22Rv1 (cell line): ENCODE measurements around the gene EIF2S2.

Experiments used
- H3K27ac ChIP-seq: fragments of 450-650 bp; 2 replicates; pipeline ENCODE4 v1.5.1; 2017
- ZFX ChIP-seq: fragments of 450-650 bp; IDR thresholded peaks from 2 replicates; pipeline ENCODE4 v1.6.1; 2017; ENCODE audit warnings: antibody characterized with exemption, borderline replicate concordance
- TF ChIP-seq, protein P1 (sequence below): fragments of 450-650 bp; IDR thresholded peaks from 2 replicates; pipeline ENCODE4 v1.5.1; 2017; ENCODE audit warnings: mild to moderate bottlenecking

EIF2S2 gene

DNA sequence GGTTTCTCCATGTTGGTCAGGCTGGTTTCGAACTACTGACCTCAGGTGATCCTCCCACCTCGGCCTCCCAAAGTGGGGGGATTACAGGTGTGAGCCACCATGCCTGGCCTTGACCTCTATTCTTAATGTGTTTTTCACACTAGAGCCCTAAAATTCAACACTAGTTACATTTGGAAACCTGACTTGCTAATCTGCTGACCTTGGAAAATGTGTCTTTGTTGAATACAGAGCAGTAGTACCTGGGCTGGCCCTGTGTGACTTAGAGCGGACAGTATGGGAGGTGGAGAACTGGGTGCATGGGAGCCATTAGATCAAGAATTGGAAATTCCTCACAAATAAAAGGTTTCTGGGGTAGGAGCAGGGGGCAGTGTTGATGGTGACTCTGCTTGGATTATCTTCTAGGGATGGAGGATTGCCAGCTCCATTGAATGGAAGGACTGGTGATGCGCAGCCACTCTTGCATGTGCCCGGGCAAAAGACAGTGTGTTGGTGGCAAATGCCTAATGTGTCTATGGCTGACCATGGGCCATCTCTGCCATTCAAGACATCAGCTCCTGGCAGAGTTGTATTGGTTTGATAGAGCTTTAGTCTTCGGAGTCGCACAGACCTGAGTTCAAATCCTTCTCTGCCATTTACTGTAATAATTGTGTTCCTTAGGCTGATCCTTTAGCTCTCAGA, 64.9 kb downstream of the EIF2S2 start:
- TF ChIP-seq ZFX: no peak
- TF ChIP-seq, protein P1, sequence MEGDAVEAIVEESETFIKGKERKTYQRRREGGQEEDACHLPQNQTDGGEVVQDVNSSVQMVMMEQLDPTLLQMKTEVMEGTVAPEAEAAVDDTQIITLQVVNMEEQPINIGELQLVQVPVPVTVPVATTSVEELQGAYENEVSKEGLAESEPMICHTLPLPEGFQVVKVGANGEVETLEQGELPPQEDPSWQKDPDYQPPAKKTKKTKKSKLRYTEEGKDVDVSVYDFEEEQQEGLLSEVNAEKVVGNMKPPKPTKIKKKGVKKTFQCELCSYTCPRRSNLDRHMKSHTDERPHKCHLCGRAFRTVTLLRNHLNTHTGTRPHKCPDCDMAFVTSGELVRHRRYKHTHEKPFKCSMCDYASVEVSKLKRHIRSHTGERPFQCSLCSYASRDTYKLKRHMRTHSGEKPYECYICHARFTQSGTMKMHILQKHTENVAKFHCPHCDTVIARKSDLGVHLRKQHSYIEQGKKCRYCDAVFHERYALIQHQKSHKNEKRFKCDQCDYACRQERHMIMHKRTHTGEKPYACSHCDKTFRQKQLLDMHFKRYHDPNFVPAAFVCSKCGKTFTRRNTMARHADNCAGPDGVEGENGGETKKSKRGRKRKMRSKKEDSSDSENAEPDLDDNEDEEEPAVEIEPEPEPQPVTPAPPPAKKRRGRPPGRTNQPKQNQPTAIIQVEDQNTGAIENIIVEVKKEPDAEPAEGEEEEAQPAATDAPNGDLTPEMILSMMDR: no peak
- no peak overlapping the region for H3K27ac ChIP-seq

DNA sequence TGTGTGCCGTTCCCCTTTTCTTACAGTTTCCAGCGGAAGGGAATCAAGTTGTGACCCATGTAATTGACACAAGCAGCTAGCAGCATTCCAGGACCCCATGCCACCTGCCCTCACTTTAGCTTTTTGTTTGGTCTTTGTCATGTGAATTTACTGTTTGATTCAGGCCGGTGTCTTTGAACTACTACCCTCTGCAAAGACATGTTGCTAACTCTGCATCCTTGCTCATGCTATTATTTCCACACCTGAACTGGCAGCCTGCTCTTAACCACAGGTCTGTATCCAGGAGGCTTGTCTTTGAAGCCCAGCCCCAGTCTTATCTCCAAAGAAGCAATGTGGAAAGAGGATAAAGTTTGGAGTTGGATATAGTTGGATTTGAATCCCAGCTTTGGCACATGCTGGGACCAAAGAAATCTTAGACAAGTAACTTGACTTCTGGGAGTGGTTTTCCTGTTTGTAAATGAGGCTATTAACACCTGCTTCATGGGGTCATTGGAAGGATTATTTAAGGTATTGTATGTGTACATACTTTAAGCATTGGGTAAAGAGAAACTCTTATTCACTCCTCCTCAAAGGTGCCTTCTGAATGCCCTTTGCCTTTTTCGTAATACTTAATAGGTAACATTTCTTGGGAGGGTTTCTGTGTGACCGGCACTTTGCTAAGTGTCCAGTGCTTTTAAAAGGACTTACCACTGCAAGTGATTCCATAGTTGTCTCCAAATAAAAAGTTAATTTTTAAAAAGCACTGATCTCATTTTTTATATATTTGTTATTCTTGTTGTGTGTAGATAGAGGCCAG, 65.9 kb downstream of the EIF2S2 start:
- no peak overlapping the region for H3K27ac ChIP-seq

DNA sequence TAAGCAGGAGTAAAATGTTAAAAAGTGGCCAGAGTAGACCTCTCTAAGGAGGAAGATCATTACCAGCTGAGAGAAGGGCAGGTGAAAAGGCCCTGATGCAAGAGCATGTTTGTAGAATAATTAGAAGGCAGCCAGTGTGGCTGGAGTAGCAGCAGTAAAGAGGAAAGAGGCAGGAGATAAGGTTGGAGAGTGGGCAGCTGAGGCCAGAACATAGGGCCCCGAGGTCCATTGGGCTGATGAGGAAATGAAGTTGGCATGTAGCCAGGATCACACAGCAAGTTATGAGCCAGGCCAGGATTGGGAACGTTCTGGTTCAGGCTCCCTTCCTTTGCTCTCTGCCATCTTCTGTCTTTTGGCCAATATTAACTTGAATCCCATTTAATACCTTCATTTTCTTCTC, 66.7 kb downstream of the EIF2S2 start:
- no peak for TF ChIP-seq ZFX
- TF ChIP-seq, protein P1: no peak
- H3K27ac ChIP-seq: no peak overlapping the region

More for the DNA sequence above, 65.9 kb downstream of the EIF2S2 start:
- TF ChIP-seq, protein P1: no peak
- no peak for TF ChIP-seq ZFX

DNA sequence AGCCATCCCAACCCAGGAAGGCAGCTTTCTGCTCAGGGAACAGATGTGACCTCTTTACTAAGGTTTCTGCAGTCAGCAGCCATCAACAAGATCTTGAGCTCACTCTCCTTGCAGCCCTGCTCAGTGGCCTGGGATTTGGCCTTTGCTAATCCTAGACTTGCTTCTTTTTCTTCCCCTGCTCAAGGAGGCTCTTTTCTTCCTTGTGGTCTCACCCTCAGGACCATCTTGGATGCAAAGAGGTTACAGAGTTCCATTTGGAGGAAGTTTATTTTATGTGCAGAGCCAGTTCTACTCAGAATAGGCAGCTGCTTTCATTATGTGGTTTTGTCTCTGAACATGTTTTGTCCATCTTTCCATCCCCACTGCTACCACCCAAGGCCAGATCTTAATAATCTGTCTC, 69.0 kb downstream of the EIF2S2 start:
- no peak for TF ChIP-seq ZFX
- TF ChIP-seq, protein P1: no peak
- H3K27ac ChIP-seq: no peak overlapping the region

DNA sequence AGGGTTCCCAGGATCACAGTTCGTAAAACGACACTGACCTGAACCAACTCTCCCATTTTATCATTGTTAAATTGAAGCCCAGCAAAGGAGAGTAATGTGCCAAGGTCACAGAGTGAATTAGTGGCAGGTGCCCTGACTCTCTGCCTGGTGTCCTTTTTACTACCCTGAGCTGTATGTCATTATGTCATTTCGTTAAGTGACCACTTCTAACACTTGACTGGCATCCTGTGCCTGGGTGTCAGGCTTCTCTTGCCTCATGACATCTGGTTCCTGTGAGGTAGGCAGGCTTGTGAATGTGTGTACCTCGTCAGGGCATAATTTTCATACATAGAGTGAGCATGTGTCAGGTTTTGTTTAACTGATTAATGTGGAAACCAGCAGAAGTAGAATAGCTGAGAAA, 69.8 kb downstream of the EIF2S2 start:
- TF ChIP-seq, protein P1: no peak
- no peak for TF ChIP-seq ZFX
- no peak overlapping the region for H3K27ac ChIP-seq

DNA sequence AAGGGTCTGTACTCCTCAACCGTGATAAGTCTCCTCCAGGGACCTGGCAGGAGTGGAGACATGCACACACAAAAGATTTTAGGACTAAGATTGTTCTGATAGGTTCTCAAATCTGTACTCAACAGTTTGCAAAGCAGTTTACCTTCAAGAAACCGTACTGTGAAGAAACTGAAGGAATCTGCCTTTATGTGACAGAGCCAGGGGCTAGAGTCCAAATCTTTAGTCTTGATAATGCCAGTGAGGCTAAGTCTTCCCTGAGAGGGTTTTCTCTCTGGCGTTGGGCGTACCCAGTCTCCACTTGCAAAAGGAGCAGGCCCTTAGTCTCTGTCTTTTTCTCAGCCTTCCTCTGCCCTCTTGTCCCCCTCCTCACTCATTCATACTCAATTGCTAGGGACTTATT, 70.8 kb downstream of the EIF2S2 start:
- TF ChIP-seq, protein P1: no peak
- H3K27ac ChIP-seq: no peak overlapping the region
